ENCODE results near the gene EPG5. TPM values are rescaled to one million over a fixed set of nuclear protein-coding genes. Genes with fewer than 3 reads are reported as not detected.
A peak's percentile ranks its signal among the peaks of the same experiment; 100 is the strongest.
"Not testable (repeated sequence)": the region's sequence is repeated elsewhere in the genome, so short reads cannot be mapped to it uniquely, and the experiment has no call there.

EPG5 gene
- total RNA-seq, 4 donors from 2014 or later, result 24.3 to 42.2 (median 35.6) TPM

DNA sequence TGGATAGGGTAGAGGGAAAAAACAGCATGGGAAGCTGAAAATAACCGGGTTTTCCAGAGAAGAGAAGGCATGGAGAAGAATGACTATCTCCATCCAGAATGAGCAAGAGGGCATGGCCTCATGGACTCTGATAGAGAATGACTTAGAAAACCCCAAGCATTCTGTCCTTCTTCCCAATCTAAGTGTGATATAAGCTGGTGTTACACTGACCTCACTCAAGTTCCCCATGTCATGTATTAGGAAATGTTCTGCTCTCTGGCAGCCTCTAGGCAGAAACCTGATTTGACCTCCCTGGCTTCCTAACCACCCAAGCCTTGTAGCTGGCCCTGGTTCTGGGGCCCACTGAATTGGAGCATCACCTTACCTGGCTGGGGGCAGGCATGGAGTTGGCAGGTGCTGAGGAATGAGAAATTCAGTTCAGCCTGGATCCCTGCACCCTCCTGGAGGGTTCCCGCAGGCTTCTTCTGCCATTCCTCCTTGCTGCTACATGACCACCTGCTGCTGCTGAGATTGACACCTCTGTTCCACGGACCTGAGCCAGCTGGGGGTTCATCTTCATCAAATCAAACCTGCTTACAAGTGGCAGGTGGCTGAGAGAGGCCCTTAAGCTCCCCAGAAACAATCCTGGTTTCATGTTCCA is 146.9 kb downstream of the EPG5 start:
- Histone ChIP-seq H3K9me3 (no peaks in the 10 kb centered on the region), H3K36me3 (no peaks in the 10 kb centered on the region), H3K4me1 (no peaks in the 10 kb centered on the region), H3K27ac (no peak overlapping the region), H3K27me3 (no peaks in the 10 kb centered on the region), H3K4me3 (no peak overlapping the region)
- 60 to 63% methylated on average over 2 to 3 of the region's 3 CpGs for WGBS, 2 donors (ENCODE audit: low coverage in 1 of 2)
- TF ChIP-seq POLR2A (IDR thresholded peaks at IDR 0.05) (no peak), POLR2AphosphoS5 (IDR thresholded peaks at IDR 0.05) (no peak), EP300 (IDR thresholded peaks at IDR 0.05; ENCODE audit: low read depth) (no peak), CTCF (IDR thresholded peaks at IDR 0.05) (no peak)
- no peak for DNase-seq
- intact Hi-C loops (cut with DNase I; ENCODE audit: low total_unique reads), result no loop called here
- in situ Hi-C loops (cut with MboI; ENCODE audit: low pct_ligation_motif_present in 1 of 4, low pct_unique_long_range_greater_than_20kb in 1 of 4, low sequenced_read_pairs in 3 of 4), result no loop called here

DNA sequence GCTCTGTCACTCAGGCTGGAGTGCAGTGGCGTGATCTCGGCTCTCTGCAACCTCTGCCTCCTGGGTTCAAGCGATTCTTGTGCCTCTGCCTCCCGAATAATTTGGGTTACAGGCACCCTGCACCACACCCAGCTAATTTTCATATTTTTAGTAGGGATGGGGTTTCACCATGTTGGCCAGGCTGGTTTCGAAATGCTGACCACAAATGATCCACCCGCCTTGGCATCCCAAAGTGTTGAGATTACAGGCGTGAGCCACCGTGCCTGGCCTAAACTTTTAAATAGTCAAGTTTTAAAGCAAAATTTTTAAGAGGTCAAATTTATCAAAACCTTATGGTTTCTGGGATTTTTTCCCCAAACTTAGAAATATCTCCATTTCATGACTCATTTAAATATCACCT is 148.4 kb downstream of the EPG5 start:
- WGBS, 2 donors (ENCODE audit: low coverage in 1 of 2), result 72 to 87% methylated on average over 7 to 8 of the region's 8 CpGs
- DNase-seq; in situ Hi-C loops (cut with MboI; ENCODE audit: low pct_ligation_motif_present in 1 of 4, low pct_unique_long_range_greater_than_20kb in 1 of 4, low sequenced_read_pairs in 3 of 4); H3K9me3 ChIP-seq; H3K27ac ChIP-seq; intact Hi-C loops (cut with DNase I; ENCODE audit: low total_unique reads); H3K4me3 ChIP-seq; H3K27me3 ChIP-seq; H3K36me3 ChIP-seq; H3K4me1 ChIP-seq: not testable (repeated sequence)

DNA sequence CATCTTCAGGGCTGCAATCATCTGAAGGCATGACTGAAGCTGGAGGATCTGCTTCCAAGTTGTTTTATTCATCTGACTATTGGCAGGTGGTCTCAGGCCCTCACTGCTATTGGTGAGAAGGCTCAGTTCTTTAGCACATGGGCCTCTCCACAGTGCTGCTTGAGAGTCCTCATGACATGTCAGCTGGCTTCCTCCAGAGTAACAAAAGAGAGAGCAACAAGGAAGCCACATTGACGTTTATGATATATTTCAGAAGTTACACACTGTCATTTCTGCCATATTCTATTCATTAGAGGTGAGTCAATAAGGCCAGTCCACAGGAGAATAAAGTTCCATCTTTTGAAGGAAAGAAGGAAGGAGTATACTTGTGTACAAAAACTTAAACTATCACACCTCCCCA is 149.6 kb downstream of the EPG5 start:
- 35% methylated on average over 1 of the region's 1 CpG; no CpG with 5 or more reads in 1 of the 2 donors for WGBS, 2 donors (ENCODE audit: low coverage in 1 of 2)
- intact Hi-C loops (cut with DNase I; ENCODE audit: low total_unique reads), result no loop called here
- in situ Hi-C loops (cut with MboI; ENCODE audit: low pct_ligation_motif_present in 1 of 4, low pct_unique_long_range_greater_than_20kb in 1 of 4, low sequenced_read_pairs in 3 of 4), result no loop called here
- H3K4me3 ChIP-seq, result no peak overlapping the region
- TF ChIP-seq EP300 (IDR thresholded peaks at IDR 0.05; ENCODE audit: low read depth) (no peak), POLR2AphosphoS5 (IDR thresholded peaks at IDR 0.05) (no peak), CTCF (IDR thresholded peaks at IDR 0.05) (no peak), POLR2A (IDR thresholded peaks at IDR 0.05) (no peak)
- H3K9me3 ChIP-seq, result no peaks in the 10 kb centered on the region
- H3K4me1 ChIP-seq, result no peaks in the 10 kb centered on the region
- H3K27me3 ChIP-seq, result no peaks in the 10 kb centered on the region
- DNase-seq, result no peak
- H3K27ac ChIP-seq, result no peak overlapping the region
- H3K36me3 ChIP-seq, result no peaks in the 10 kb centered on the region

DNA sequence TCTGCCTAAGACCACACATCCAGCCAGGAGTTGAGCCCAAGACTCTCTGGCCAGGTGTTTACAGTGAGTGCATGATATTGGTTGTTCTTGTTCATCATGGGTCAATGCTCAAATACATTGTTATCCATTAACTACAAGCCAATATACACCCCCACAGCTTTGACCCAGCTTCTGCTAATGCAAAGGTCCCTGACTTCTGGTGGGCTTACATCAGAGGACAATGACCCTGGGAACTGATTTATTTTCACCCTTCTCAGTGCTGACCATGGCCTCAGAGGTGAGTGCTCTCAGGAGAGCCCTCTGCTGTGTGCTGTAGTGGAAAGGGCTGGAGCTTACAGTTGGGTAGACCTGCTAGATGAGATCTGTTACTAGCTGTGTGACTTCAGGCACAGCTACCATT is 152.4 kb downstream of the EPG5 start:
- DNase-seq; H3K4me1 ChIP-seq; intact Hi-C loops (cut with DNase I; ENCODE audit: low total_unique reads); in situ Hi-C loops (cut with MboI; ENCODE audit: low pct_ligation_motif_present in 1 of 4, low pct_unique_long_range_greater_than_20kb in 1 of 4, low sequenced_read_pairs in 3 of 4); H3K27ac ChIP-seq; H3K4me3 ChIP-seq; H3K27me3 ChIP-seq; H3K9me3 ChIP-seq; H3K36me3 ChIP-seq: not testable (repeated sequence)

DNA sequence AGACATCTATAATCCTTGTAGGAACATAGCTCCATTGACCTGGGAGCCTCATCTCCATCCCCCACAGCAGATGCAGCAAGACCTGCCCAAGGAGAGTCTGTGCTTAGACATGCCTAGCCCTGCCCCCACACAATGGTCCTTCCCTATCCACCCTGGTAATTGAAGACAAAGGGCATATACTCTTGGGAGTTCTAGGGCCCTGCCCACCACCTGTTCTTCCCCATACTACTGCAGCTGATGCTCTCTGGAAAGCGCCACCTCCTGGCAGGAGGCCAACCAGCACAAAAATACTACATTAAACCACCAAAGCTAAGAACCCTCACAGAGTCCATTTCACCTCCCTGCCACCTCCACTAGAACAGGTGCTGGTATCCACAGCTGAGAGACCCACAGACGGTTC is 160.0 kb downstream of the EPG5 start:
- in situ Hi-C loops (cut with MboI; ENCODE audit: low pct_ligation_motif_present in 1 of 4, low pct_unique_long_range_greater_than_20kb in 1 of 4, low sequenced_read_pairs in 3 of 4); H3K4me3 ChIP-seq; H3K27ac ChIP-seq; H3K4me1 ChIP-seq; intact Hi-C loops (cut with DNase I; ENCODE audit: low total_unique reads); H3K36me3 ChIP-seq; H3K27me3 ChIP-seq: not testable (repeated sequence)
- 37% methylated on average over 2 of the region's 2 CpGs; no CpG with 5 or more reads in 1 of the 2 donors for WGBS, 2 donors (ENCODE audit: low coverage in 1 of 2)
- peak in 1 of 5 experiments; percentile 6 for TF ChIP-seq CTCF (IDR thresholded peaks at IDR 0.05)
- DNase-seq, result peak; percentile 38
- H3K9me3 ChIP-seq, result peaks cover 6 to 10% of the 10 kb centered on the region in 2 donors
